IPS-NIHi7 (cell line): ENCODE results near the gene PIK3CD.

Source experiments
- DNase-seq: peaks from one replicate; pipeline ENCODE4 v3.0.0; 2012; ENCODE audit warnings: mixed read lengths; ENCODE audit errors: extremely low spot score

The PIK3CD gene

DNA sequence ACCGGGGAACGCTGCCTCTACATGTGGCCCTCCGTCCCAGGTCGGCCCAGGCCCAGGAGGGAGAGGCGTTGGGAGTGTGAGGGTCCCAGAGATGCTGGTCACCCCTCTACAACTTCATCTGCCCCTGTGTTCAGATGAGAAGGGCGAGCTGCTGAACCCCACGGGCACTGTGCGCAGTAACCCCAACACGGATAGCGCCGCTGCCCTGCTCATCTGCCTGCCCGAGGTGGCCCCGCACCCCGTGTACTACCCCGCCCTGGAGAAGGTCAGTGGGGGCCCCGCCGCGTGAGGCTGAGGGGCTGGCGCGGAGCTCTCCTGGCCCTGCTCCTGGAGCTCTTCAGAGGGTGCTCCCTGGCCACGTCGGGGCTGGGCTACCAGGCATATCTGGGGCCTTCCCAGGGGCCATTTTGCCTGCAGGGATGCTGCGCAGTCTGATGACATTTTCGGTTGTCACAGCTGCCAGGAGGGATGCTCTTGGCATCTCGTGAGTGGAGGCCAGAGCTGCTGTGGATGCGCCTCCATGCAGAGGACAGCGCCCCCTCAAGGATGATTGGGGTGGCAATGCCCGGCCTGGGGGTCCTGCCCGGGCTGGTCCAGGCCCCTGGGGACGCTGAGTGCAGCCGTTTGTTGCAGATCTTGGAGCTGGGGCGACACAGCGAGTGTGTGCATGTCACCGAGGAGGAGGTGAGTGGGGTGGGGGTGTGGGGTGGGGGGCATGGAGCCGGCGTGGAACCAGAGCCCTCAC, 68.6 kb downstream of the PIK3CD start:
- no peak for DNase-seq

DNA sequence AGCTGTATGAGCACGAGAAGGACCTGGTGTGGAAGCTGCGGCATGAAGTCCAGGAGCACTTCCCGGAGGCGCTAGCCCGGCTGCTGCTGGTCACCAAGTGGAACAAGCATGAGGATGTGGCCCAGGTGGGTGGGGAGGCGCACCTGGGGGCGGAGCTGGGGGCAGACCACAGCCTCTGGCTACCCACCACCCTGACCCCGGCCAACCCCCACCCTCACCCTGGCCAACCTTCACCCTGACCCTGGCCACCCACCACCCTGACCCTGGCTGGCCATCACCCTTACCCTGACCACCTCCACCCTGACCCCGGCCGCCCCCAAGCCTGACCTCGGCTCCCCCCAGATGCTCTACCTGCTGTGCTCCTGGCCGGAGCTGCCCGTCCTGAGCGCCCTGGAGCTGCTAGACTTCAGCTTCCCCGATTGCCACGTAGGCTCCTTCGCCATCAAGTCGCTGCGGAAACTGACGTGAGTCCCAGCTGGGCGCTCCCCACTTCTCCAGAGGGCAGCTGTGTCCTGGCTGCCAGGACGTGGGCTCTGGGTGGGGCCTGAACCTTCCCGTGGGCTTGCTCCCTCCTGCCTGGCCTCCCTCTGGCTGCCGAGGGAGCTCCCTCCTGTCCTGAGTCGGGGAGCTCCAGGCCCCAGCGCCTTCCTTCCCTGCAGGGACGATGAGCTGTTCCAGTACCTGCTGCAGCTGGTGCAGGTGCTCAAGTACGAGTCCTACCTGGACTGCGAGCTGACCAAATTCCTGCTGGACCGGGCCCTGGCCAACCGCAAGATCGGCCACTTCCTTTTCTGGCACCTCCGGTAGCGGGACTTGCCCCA, 69.5 kb downstream of the PIK3CD start:
- no peak for DNase-seq

DNA sequence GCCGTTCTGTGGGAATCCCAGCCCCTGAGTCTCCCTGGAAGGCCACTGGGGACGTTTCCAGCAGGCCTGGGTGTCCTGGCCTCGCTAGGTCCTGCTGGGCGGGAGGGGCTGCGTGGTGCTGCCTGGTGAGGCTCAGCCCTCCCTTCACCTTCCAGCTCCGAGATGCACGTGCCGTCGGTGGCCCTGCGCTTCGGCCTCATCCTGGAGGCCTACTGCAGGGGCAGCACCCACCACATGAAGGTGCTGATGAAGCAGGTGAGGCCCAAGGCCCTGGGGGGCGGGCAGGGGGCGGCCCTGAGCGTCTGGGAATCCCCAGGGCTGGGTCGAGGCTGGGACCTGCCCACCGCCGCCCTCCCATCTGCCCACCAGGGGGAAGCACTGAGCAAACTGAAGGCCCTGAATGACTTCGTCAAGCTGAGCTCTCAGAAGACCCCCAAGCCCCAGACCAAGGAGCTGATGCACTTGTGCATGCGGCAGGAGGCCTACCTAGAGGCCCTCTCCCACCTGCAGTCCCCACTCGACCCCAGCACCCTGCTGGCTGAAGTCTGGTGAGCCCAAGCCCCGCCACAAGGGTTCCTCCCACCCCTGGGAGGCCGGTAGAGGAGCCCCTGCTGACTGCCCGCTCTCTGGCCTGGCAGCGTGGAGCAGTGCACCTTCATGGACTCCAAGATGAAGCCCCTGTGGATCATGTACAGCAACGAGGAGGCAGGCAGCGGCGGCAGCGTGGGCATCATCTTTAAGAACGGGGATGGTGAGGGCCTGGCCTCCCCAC, 70.3 kb downstream of the PIK3CD start:
- peak; percentile 91 for DNase-seq

DNA sequence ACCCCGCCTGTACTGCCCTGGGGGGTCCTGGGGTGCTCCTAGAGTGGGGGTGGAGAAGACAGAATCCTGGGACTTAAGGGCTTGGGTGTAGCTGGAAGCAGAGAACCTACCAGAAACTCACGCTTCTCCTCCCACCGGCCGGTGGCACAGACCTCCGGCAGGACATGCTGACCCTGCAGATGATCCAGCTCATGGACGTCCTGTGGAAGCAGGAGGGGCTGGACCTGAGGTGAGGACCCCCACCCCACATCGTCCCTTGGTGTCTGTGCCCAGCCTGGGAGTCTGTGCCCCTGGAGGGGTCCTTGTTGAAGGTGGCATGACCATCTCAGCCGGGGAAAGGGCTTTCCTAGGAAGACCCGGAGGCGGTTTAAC, 70.8 kb downstream of the PIK3CD start:
- no peak for DNase-seq

DNA sequence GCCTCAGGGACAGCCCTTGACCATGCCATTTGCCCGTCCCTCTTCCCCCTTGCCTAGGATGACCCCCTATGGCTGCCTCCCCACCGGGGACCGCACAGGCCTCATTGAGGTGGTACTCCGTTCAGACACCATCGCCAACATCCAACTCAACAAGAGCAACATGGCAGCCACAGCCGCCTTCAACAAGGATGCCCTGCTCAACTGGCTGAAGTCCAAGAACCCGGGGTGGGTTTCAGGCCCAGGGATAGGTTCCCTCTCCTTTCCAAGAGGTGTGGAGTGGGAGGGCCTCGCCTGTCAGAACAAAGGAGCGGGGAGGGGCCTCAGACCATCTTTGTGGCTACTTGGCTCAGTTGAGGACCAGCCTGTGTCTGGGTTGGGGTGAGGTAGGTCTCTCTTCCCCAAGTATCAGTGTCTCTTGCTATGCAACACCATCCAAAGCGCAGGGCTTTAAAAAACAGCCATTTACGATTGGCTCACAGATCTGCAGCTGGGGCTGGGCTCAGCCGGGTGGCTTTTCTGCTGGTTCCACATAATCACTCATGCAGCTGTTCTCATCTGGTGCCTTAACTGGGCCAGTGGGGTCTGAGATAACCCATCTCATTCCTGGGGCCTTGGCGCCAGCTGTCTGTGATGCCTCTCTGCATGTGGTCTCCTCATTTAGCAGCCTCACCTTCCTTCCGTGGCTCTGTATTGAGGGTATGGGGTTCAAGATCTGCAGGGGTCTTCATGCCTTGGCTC, 71.7 kb downstream of the PIK3CD start:
- no peak for DNase-seq

DNA sequence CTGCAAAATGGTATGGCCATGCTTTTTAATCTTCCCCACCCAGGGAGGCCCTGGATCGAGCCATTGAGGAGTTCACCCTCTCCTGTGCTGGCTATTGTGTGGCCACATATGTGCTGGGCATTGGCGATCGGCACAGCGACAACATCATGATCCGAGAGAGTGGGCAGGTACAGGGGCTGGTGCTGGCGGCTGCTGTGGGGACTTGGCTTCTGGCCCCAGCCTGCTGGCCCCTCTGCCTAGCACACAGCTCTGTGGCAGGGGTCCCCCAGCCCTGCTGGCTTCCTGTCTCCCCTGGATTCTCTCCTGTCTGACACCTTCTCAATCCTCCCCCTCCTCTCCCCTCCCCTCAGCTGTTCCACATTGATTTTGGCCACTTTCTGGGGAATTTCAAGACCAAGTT, 72.4 kb downstream of the PIK3CD start:
- no peak for DNase-seq

DNA sequence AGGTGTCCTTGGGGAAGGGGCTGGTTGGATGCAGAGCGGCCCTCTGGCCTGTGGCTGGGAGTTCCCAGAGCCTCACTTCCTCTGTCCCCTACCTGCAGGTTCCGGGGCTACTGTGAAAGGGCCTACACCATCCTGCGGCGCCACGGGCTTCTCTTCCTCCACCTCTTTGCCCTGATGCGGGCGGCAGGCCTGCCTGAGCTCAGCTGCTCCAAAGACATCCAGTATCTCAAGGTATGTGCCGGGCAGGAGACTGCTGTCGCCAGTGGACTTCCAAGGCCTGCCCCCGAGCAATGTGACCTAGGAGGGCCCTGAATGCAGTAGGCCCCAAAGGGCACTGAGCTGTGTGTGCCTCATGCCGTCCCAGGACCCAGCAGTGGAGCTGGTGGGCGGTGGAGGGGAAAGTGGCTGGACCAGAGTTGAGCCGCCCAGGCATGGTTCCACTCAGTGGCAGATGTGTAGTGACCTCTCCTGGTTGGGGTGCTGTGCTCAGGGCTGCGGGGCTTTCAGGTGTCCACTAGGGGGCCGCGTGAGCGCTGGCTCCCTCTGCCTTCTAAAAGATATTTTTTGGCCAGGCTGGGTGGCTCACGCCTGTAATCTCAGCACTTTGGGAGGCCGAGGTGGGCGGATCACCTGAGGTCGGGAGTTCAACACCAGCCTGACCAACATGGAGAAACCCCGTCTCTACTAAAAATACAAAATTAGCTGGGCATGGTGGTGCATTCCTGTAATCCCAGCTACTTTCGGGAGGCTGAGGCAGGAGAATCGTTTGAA, 73.4 kb downstream of the PIK3CD start:
- peak; percentile 93 for DNase-seq

DNA sequence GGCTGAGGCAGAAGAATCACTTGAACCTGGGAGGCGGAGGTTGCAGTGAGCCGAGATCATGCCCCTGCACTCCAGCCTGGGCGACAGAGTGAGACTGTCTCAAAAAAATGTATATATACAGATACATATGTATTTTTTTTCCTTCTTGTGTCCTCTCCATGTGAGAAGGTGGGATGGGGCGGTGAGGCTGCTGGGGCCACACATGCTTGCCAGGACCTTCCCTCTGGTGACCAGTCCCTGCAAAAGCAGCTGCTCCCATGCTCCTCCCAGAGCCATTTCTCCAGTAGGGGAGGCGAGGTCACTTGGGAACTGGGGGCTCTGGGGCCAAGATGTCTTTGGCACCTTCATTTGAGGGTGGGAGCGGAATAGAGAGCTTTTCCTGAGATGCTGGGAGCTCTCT, 74.9 kb downstream of the PIK3CD start:
- no peak for DNase-seq

DNA sequence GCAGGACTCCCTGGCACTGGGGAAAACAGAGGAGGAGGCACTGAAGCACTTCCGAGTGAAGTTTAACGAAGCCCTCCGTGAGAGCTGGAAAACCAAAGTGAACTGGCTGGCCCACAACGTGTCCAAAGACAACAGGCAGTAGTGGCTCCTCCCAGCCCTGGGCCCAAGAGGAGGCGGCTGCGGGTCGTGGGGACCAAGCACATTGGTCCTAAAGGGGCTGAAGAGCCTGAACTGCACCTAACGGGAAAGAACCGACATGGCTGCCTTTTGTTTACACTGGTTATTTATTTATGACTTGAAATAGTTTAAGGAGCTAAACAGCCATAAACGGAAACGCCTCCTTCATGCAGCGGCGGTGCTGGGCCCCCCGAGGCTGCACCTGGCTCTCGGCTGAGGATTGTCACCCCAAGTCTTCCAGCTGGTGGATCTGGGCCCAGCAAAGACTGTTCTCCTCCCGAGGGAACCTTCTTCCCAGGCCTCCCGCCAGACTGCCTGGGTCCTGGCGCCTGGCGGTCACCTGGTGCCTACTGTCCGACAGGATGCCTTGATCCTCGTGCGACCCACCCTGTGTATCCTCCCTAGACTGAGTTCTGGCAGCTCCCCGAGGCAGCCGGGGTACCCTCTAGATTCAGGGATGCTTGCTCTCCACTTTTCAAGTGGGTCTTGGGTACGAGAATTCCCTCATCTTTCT, 75.5 kb downstream of the PIK3CD start:
- DNase-seq = no peak

DNA sequence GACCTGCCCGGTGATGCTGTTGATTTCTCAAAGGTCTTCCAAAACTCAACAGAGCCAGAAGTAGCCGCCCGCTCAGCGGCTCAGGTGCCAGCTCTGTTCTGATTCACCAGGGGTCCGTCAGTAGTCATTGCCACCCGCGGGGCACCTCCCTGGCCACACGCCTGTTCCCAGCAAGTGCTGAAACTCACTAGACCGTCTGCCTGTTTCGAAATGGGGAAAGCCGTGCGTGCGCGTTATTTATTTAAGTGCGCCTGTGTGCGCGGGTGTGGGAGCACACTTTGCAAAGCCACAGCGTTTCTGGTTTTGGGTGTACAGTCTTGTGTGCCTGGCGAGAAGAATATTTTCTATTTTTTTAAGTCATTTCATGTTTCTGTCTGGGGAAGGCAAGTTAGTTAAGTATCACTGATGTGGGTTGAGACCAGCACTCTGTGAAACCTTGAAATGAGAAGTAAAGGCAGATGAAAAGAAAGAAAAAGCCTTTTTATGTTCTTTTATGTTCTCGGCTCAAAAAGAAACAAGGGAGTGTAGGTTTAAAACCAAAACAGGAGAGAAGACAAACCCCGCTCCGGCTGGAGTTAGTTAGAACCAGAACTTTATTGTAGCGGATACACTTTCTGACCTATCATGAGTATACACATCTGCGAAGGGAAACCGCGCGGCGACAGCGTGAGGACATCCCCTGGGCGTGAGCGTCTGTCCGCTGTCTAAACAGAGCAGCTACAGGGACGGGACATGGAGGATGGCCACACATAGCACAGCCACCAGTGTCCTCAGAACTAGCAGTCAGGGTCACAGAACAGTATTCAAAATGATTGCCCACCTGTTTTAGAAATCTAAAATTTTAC, 77.1 kb downstream of the PIK3CD start:
- DNase-seq = no peak

DNA sequence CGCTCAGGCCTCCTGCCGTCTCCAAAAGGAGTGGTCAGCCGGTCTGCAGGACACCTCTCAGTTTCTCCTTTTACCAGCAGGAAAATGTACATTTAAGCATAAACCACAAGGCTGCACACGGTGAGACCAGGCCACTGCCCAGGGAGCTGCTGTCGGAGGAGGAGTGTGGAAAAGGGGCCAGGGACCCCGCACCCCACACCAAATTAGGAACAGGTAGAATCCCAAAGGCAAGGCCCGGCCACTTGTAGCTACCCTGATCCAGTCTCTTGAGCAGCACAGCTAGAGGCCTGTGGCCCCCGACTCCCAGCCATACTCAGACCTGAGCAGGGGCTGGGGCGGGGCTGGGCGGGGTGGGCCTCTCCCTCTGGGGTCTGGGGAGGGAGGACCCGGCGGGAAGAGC, 78.0 kb downstream of the PIK3CD start:
- DNase-seq = no peak

DNA sequence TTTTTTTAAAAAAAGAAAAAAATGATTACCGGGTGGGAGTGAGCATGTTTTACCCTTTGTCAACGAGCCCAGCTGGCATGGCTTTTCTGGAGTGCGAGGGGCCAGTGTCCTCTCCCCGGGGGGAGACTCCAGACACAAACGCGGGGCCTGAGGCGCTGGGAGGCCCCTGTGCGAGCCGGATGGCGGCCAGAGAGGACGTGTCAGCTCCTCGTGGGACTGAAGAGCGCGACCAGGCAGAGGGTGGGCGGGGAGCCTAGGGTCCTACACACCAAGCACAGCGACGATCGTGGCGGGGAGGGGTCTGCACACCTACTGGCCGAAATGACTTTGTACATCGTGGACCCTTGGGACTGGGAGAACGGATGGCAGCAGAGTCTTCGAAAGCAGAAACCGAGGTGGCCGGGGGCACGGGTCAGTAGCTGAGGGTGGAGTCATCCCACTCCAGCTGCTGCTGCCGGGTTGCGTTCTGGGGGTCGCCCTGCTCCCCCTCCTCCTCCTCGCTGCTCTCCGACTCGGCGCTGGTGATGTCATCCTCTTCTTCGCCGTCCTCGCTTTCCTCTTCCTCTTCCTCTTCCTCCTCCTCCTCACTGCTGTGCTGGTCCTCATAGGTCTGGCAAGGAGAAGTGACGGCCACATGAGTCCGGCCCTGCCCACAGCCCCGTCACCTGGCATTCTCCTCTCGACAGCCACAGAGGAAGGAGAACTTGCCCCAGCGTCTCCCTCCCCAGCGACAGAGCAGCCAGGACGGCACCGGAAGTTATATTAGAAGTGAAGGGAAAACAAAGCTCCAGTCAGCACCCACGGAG, 78.8 kb downstream of the PIK3CD start:
- no peak for DNase-seq

DNA sequence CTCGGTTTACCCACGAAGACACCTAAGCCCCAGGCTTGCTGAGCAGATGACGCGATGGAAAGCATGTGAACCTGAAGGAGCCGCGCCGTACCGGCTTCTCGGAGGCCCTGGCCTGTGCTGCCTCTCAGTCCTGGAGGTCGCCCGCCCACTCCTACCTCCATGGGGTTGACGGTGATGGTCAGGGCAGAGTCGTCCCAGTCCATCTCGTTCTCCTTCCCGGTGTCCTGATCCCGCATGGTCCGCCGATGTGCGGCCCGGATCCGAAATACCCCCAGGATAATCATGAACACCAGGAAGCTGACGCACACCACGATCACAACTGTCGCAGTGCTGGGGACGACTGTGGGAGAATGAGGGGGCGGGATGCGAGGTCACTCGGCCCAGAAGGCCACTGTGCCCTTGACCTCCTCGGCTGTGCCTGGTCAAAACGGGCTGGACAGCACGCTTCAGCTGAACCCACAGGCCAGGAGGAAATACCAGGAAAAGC, 79.6 kb downstream of the PIK3CD start:
- no peak for DNase-seq

DNA sequence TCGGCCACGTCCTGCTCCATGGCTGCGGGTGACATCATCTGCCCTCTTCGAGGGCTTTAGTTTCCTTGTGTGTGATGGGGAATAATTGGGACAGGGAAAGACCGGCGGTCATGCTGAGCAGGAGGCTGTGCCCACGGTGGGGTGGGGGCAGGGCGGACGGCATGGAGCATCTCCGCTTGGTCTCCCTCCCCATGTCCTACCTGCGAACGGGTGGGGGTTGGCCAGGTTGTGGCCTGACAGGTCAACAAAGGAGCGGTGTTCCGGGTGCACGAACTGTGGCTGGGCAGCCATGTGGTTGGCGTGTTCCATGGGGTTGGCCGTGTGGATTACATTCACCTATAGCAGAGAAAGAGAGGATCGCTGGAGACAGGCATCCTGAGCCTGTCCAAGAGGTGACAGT, 80.0 kb downstream of the PIK3CD start:
- no peak for DNase-seq

DNA sequence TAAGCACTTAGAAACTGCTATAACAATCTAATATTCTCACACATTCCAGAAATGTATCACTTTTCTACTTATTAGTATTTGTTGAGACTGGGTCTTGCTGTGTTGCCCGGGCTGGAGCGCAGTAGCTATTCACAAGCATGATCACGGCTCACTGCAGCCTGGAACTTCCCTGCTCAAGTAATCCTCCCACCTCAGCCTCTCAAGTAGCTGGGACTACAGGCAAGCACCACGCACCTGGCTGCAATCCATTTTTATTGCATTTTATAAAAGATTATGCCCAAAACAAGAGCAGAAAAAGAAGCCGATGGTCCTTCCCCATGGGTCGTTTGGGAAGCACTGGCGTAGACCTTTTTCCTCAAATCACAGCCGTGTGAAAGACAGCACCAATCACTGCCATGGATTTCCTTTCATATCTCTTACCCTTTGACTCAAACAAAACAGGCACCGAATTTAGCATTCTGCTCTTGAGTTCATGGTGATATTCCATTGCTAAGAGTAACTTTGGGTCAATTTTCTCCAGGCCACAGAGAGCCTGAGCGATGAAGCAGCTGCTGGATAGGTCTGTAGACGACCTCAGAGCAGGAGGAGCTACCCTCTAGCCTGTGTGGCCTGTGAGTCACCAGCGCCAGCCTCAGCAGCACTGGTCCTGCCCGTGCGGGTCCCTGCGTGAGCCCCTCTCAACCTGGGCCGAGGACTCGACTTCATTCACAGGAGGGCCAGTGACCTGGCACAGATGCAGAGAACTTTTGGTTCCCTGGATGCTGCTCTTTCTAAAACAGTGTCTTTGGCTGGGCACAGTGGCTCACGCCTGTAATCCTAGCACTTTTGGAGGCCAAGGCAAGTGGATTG, 80.8 kb downstream of the PIK3CD start:
- DNase-seq = no peak

DNA sequence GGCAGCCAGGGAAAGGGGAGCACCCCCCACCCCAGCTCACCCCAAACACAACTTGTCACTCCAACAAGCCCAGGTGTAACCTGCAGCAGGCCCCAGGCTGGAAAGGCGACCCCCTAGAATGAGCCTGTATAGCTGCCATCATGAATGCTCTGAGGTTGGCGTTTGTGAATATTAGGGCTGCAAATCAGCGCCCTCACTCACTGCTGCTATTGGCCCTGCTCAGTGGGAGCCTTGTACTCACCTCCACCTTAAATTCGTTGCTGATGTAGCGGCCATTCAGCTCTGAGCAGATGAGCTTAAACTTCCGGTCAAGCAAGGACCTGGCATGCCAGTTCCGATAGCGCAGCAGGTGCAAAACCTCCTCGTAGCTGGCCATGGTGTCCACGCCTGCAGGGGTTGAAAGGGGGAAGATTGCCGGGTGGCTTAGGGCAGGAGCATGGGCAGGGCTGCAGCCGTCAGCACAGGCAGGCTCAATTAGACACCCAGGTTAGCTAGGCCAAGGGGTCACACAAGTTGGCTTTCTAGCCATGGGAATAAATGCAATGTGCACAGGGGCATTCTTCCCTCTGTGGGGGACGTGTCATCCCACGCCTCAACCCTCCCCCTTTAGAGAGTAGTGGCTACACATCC, 81.7 kb downstream of the PIK3CD start:
- no peak for DNase-seq

DNA sequence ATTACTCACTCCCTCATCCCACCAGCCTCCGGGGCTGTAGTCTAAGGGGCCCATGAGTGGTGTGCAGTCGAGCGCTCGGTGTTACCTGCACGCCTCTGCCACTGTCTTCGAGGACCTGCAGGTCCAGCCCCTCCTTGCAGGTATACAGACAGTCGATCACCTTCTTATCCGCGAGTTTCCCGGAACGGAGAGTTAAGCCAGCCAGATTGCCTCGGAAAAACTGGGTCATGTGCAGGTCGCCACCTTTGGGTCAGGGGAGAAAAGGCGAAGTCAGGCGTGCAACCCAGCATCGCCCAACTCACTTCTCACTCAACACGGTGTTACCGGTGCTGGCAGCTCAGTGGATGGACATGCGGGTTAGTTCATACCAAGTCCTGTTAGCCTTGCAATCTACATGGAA, 84.3 kb downstream of the PIK3CD start:
- no peak for DNase-seq
